NCI-H128 (cell line): ENCODE measurements around the gene PSMD14.

Experiments
- DNase-seq: peaks from one replicate; lab custom pipeline; 2025; ENCODE audit not compliant: unreplicated experiment; lab: John Stamatoyannopoulos, UW

Gene PSMD14

GRCh38 chr2:161438598-161438997 lies 130.4 kb downstream of the PSMD14 start:
- no peak for DNase-seq

- DNase-seq: no peak
Observed at GRCh38 chr2:161445097-161445496, 136.9 kb downstream of the PSMD14 start.

- DNase-seq: no peak
Observed at GRCh38 chr2:161448431-161448830, 140.2 kb downstream of the PSMD14 start.
